K562 (cell line): ENCODE measurements around the gene CCSER1. TPM values are rescaled to one million over a fixed set of nuclear protein-coding genes. Genes with fewer than 3 reads are reported as not detected.

Experiments
- ATAC-seq: fragments of 200-7000 bp; cut with Tn5 transposase; 3 replicates; pipeline ENCODE4 v1.9.1; 2020; ENCODE audit warnings: moderate library complexity
- Bru-seq: library from RNA; stranded (reverse); fragments of 400-500 nt; gene quantifications from one replicate; lab custom pipeline; 2021; lab: Mats Ljungman, UMichigan
- BruChase-seq, 2 experiments: library from RNA; stranded (reverse); fragments of 400-500 nt; gene quantifications; one replicate each; lab custom pipeline; 2021; lab: Mats Ljungman, UMichigan
- BruUV-seq: library from RNA; stranded (reverse); fragments of 400-500 nt; replicated peaks from 2 replicates; lab custom pipeline; 2021; lab: Mats Ljungman, UMichigan
- CTCF ChIA-PET: fragments of 300-600 bp; formaldehyde crosslinking; extraction: SDS; loops from one replicate; lab custom pipeline; 2021; ENCODE audit warnings: low intra/inter-chr PET ratio; lab: Yijun Ruan, JAX
- POLR2A ChIA-PET: fragments of 300-600, 350-650 bp; sonication (Branson Sonifier 250); formaldehyde crosslinking; extraction: SDS; loops from one replicate; lab custom pipeline; 2021; ENCODE audit warnings: antibody characterized with exemption, inconsistent platforms; lab: Yijun Ruan, JAX
- DNase-seq, 4 experiments: peaks; one replicate each; pipeline versions ENCODE4 v3.0.0 to v3.0.0-alpha.2; 2011 to 2018; ENCODE audit warnings: low spot score in 3 of 4, mixed read lengths in 3 of 4; ENCODE audit errors: extremely low read depth in 1 of 4
- FAIRE-seq: peaks from 2 replicates; lab custom pipeline; 2011; peaks lifted over from hg19 to GRCh38; lab: Jason Lieb, UNC
- H2AFZ ChIP-seq: 2 replicates; pipeline ENCODE4 v1.6.0; 2011; ENCODE audit warnings: low read depth, low read length, control low read depth, inconsistent platforms
- H3K27ac ChIP-seq: fragments of 200-600 bp; 3 replicates; pipeline ENCODE4 v1.8.0; 2011; ENCODE audit warnings: low read depth, mild to moderate bottlenecking, control low read depth, inconsistent platforms, low read length, moderate library complexity, mixed read lengths; ENCODE audit errors: extremely low read depth
- H3K27me3 ChIP-seq, 2 experiments: fragments of 300-600 bp in 1 of 2; 2 replicates in 1 of 2; 3 replicates in 1 of 2; pipeline versions ENCODE4 v1.6.0 to v1.8.0; 2011; ENCODE audit warnings: inconsistent platforms in 2 of 2, low read length in 2 of 2, mild to moderate bottlenecking in 1 of 2, mixed read lengths in 1 of 2, moderate library complexity in 1 of 2; ENCODE audit not compliant: control insufficient read depth in 2 of 2, insufficient read depth in 2 of 2
- H3K36me3 ChIP-seq: fragments of 300-600 bp; 3 replicates; pipeline ENCODE4 v1.8.0; 2011; ENCODE audit warnings: mild to moderate bottlenecking, low read length, inconsistent platforms; ENCODE audit not compliant: control insufficient read depth, insufficient read depth
- H3K4me1 ChIP-seq, 2 experiments: fragments of 200-600 bp in 1 of 2; replicated peaks in 1 of 2; 2 replicates in 1 of 2; 3 replicates in 1 of 2; pipeline versions ENCODE4 v1.5.1 to v1.8.0; 2011; ENCODE audit warnings: inconsistent platforms in 2 of 2, low read length in 2 of 2, mild to moderate bottlenecking in 1 of 2, mixed read lengths in 1 of 2, moderate library complexity in 1 of 2; ENCODE audit not compliant: control insufficient read depth in 2 of 2, insufficient read depth in 2 of 2
- H3K4me2 ChIP-seq: 2 replicates; pipeline ENCODE4 v1.6.1; 2011; ENCODE audit warnings: low read length, control low read depth, inconsistent platforms, mixed read lengths; ENCODE audit not compliant: insufficient read depth
- H3K4me3 ChIP-seq: fragments of 200-600 bp; sonication (generic), shearing (Covaris generic); 2 replicates; pipeline ENCODE4 v1.5.1; 2016; ENCODE audit warnings: control low read depth, inconsistent platforms
- H3K79me2 ChIP-seq: fragments of 200-600 bp; 3 replicates; pipeline ENCODE4 v1.8.0; 2011; ENCODE audit warnings: low read length, inconsistent platforms; ENCODE audit not compliant: control insufficient read depth, insufficient read depth
- H3K9ac ChIP-seq, 2 experiments: 2 replicates each; pipeline versions ENCODE4 v1.6.0 to v1.6.1; 2011; ENCODE audit warnings: low read depth in 2 of 2, low read length in 2 of 2, control low read depth in 1 of 2, inconsistent platforms in 1 of 2, mild to moderate bottlenecking in 1 of 2, mixed read lengths in 1 of 2; ENCODE audit not compliant: insufficient read depth in 1 of 2
- H3K9me1 ChIP-seq: one replicate; pipeline ENCODE4 v1.6.0; 2011; ENCODE audit warnings: inconsistent platforms, mild to moderate bottlenecking, low read length, moderate library complexity; ENCODE audit not compliant: control insufficient read depth, insufficient read depth
- H3K9me3 ChIP-seq: replicated peaks from 2 replicates; pipeline ENCODE4 v1.5.1; 2011; ENCODE audit warnings: low read depth, low read length, inconsistent platforms; ENCODE audit not compliant: control insufficient read depth, insufficient read depth
- H4K20me1 ChIP-seq: replicated peaks from 2 replicates; pipeline ENCODE4 v1.6.1; 2011; ENCODE audit warnings: low read length, inconsistent platforms, mixed read lengths; ENCODE audit not compliant: control insufficient read depth, insufficient read depth
- BCOR ChIP-seq: fragments of 450-650 bp; IDR thresholded peaks from 2 replicates; pipeline ENCODE4 v1.6.1; 2016
- ELF4 ChIP-seq: fragments of 450-650 bp; formaldehyde crosslinking; IDR thresholded peaks from 2 replicates; pipeline ENCODE4 v1.4.0; 2022; ENCODE audit warnings: missing genetic modification characterization
- MECOM ChIP-seq: fragments of 250-450 bp; sonication (Bioruptor Pico); IDR thresholded peaks from 2 replicates; pipeline ENCODE4 v1.8.0; 2022; ENCODE audit warnings: inconsistent platforms
- RREB1 ChIP-seq: fragments of 250-450 bp; sonication (Bioruptor Pico); IDR thresholded peaks from 2 replicates; pipeline ENCODE4 v1.4.0; 2020
- SAFB ChIP-seq: fragments of 200-400 bp; formaldehyde crosslinking; IDR thresholded peaks from 2 replicates; pipeline ENCODE4 v1.6.1; 2017; ENCODE audit warnings: low read depth, low read length, borderline replicate concordance
- SMAD1 ChIP-seq: fragments of 150-350 bp; IDR thresholded peaks from 2 replicates; pipeline ENCODE4 v1.6.1; 2014; ENCODE audit warnings: low read length, low read depth; ENCODE audit not compliant: partially characterized antibody
- TAF1 ChIP-seq: IDR thresholded peaks from 2 replicates; pipeline ENCODE4 v1.6.1; 2011; ENCODE audit warnings: mild to moderate bottlenecking, low read length, moderate library complexity; ENCODE audit not compliant: insufficient read depth, control insufficient read depth, severe bottlenecking; ENCODE audit errors: extremely low read depth
- UBTF ChIP-seq, 2 experiments: IDR thresholded peaks; 2 replicates each; pipeline ENCODE4 v1.6.1; 2012; ENCODE audit warnings: improper control_type of control experiment in 2 of 2, low read depth in 2 of 2, low read length in 2 of 2, borderline replicate concordance in 1 of 2
- ZNF311 ChIP-seq: fragments of 250-450 bp; sonication (Bioruptor Pico); IDR thresholded peaks from 2 replicates; pipeline ENCODE4 v1.4.0; 2020; ENCODE audit warnings: mild to moderate bottlenecking, moderate library complexity
- ZNF77 ChIP-seq: fragments of 250-450 bp; sonication (Bioruptor Pico); IDR thresholded peaks from 2 replicates; pipeline ENCODE4 v1.5.0; 2020
- WGBS: fragments of 100-300 bp; shearing (Covaris generic); methylation state at CpG from one replicate; pipeline ENCODE4 v1.1.6; 2016; ENCODE audit warnings: low coverage, mixed read lengths; ENCODE audit not compliant: insufficient coverage; ENCODE audit errors: missing lambda C conversion rate; 5-methylcytosine and 5-hydroxymethylcytosine counted together
- in situ Hi-C: fragments of 300-500 bp; cut with MboI; formaldehyde crosslinking; loops from 4 replicates; pipeline ENCODE4 v1.15.0; 2018; ENCODE audit warnings: inconsistent platforms, mixed read lengths
- intact Hi-C: fragments of 100-400 bp; cut with micrococcal nuclease; formaldehyde crosslinking; loops from 2 replicates; pipeline ENCODE4 v1.14.2; 2022
- long read RNA-seq, 3 experiments: library from polyadenylated mRNA in 2 of 3; library from RNA in 1 of 3; unstranded in 2 of 3; stranded (forward) in 1 of 3; transcript quantifications; one replicate each; pipeline ENCODE4 v2.0.0, GENCODE V29; 2019 to 2022
- polyA minus RNA-seq, 3 experiments: library from RNA; depleted of rRNA, polyadenylated mRNA; stranded (reverse); fragments of >200 nt; gene quantifications; 2 replicates each; pipeline ENCODE4 v1.2.3, GENCODE V29; 2011
- polyA plus RNA-seq, 8 experiments: library from polyadenylated mRNA; depleted of rRNA in 4 of 8; stranded (reverse) in 5 of 8; unstranded in 3 of 8; fragments of >200 nt; fragmentation: Nextera tagmentation in 2 of 8; fragmentation: Illumina TruSeq in 1 of 8; extraction: Ambion mirVana in 2 of 8; extraction: Trizol in 1 of 8; gene quantifications; 2 replicates each; pipeline versions ENCODE4 v1.2.1 to v1.2.3, GENCODE V29; 2011 to 2014; ENCODE audit warnings: inconsistent platforms in 1 of 8, missing spikeins in 1 of 8
- total RNA-seq, 7 experiments: library from RNA; depleted of rRNA in 6 of 7; stranded (reverse); fragments of >200 nt in 6 of 7; fragmentation: Illumina TruSeq in 2 of 7; extraction: Trizol in 2 of 7; gene quantifications; 2 replicates each; pipeline versions ENCODE4 v1.2.1 to v1.2.3, GENCODE V29; 2011 to 2021; ENCODE audit warnings: low replicate concordance in 1 of 7

Gene CCSER1
- not detected in 2 replicates for total RNA-seq (2011; cell fraction: chromatin; rRNA removed; ENCODE audit: low replicate concordance)
- total RNA-seq (2011; cell fraction: nucleolus; rRNA removed): not detected in 2 replicates
- not detected in 2 replicates for total RNA-seq (2011; cell fraction: nucleoplasm; rRNA removed)
- total RNA-seq (2014; rRNA removed) (not detected in 2 replicates), total RNA-seq (2014; rRNA removed; fragmentation: Illumina TruSeq; extraction: Trizol) (not detected in 2 replicates), total RNA-seq (2015; rRNA removed; fragmentation: Illumina TruSeq; extraction: Trizol) (not detected in 2 replicates), total RNA-seq (2021) (not detected in 2 replicates), polyA plus RNA-seq (2011; rRNA removed) (not detected in 2 replicates), polyA plus RNA-seq (2014; fragmentation: Illumina TruSeq; extraction: Trizol) (not detected in 2 replicates), polyA plus RNA-seq (2014; fragmentation: Nextera tagmentation; extraction: Ambion mirVana) (not detected), polyA plus RNA-seq (2014; rRNA removed) (not detected in 2 replicates), polyA minus RNA-seq (2011; rRNA and poly(A)+ RNA removed) (not detected in 2 replicates), Bru-seq, nascent RNA (percentile 2 among the genes with signal in this experiment), BruChase-seq, experiment 1, labeled RNA remaining after a 2-hour chase (percentile 3 among the genes with signal in this experiment), BruChase-seq, experiment 2, labeled RNA remaining after a 6-hour chase (percentile 3 among the genes with signal in this experiment)
- polyA plus RNA-seq (2011; cell fraction: cytosol; rRNA removed): not detected in 2 replicates
- not detected in 2 replicates for polyA plus RNA-seq (2011; cell fraction: nucleus; rRNA removed)
- not detected in 2 replicates for polyA plus RNA-seq (2012)
- not detected in 2 replicates for polyA minus RNA-seq (2011; cell fraction: cytosol; rRNA and poly(A)+ RNA removed)
- polyA minus RNA-seq (2011; cell fraction: nucleus; rRNA and poly(A)+ RNA removed): not detected in 2 replicates
- long read RNA-seq, experiment 1: 0 reads
- long read RNA-seq, experiment 2: 0 reads
- long read RNA-seq, experiment 3: 0 reads

DNA sequence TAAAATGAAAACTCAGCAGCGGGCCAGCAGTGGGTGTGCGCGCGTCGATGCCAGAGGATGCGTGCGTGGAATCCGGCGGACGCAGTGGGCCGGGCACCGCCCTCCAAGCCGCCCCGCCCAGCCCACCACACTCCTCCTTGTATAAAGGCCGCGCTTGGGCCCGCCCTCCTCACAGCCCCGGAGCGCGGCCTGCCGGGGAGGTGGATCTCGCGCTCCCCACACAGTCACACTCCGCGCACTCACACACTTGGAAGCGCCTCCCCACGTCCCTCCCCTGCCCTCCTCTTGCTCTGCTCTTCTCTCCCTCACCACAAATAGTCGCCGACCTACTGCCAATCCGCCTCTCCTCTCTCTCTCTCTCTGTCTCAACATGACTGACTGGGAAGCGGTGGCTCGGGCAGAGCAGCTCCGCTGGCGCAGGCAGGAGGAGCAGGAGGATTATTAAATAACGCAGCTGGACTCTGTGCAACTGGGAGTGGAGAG is at the start of gene CCSER1:
Gene CCSER1, plus strand, starts transcription at position 172 of the 483 bp plus-strand sequence.
- H3K9me1 ChIP-seq: no peaks in the 10 kb centered on the region
- TF ChIP-seq ELF4 (CRISPR knock-in tag) (no peak), UBTF (IDR thresholded peaks at IDR 0.05; ENCODE audit: borderline replicate concordance in 1 of 2, low read depth in 2 of 2, low read length in 2 of 2) (no peak), RREB1 (CRISPR knock-in tag) (no peak), BCOR (no peak), ZNF77 (no peak), TAF1 (no peak), SAFB (no peak), MECOM (CRISPR knock-in tag) (no peak), ZNF311 (CRISPR knock-in tag) (no peak), SMAD1 (no peak)

More for the DNA sequence above, at the start of gene CCSER1:
- intact Hi-C loops (no loop called here), in situ Hi-C loops (no loop called here)
- H3K4me3 ChIP-seq: no peak within 1 kb of the TSS
- no peaks in the 10 kb centered on the region for H3K27me3 ChIP-seq
- H3K79me2 ChIP-seq: no peaks in the 10 kb centered on the region
- ChIA-PET POLR2A (no interaction called here), CTCF (no interaction called here)
- H3K36me3 ChIP-seq: no peaks in the 10 kb centered on the region
- no peak within 1 kb of the TSS for H3K9ac ChIP-seq
- DNase-seq (no peak), ATAC-seq (no peak), FAIRE-seq (no peak)
- H2AFZ ChIP-seq: no peak within 1 kb of the TSS
- no peak within 1 kb of the TSS for H3K27ac ChIP-seq
- WGBS: 9% methylated on average over 13 of the region's 35 CpGs
- no peaks in the 10 kb centered on the region for H3K4me1 ChIP-seq
- H3K9me3 ChIP-seq: no peaks in the 10 kb centered on the region
- no TSS peak for BruUV-seq
- no peaks in the 10 kb centered on the region for H4K20me1 ChIP-seq
- no peak within 1 kb of the TSS for H3K4me2 ChIP-seq
